Activated CD4-positive, alpha-beta T cell treated with anti-CD3 and anti-CD28 coated beads, Interleukin-2, amount 50 U/mL, for 4 hours (primary cell): ENCODE results near the gene SUPT20HL2.
"Not testable (repeated sequence)": the region's sequence is repeated elsewhere in the genome, so short reads cannot be mapped to it uniquely, and the experiment has no call there.

Source experiments
- DNase-seq, 2 experiments: peaks; one replicate each; pipeline ENCODE4 v3.0.0-alpha.2; 2020

SUPT20HL2 gene

GRCh38 chrX:24314019-24314635 lies at the start of gene SUPT20HL2:
TSS of gene SUPT20HL2 (minus strand) at chrX:24314069. CDS start at chrX:24313315, 754 bp downstream.
- DNase-seq, result no peak

- not testable (repeated sequence) for DNase-seq
These were observed 48.3 kb upstream of the SUPT20HL2 start for GRCh38 chrX:24362089-24362745.

GRCh38 chrX:24360272-24360671 lies 46.4 kb upstream of the SUPT20HL2 start, which contains the start of gene SUPT20HL1:
TSS of gene SUPT20HL1 (plus strand) at chrX:24360639. CDS start at chrX:24362761, 2,122 bp downstream.
- no peak for DNase-seq

GRCh38 chrX:24357106-24357505 lies 43.2 kb upstream of the SUPT20HL2 start:
- no peak for DNase-seq

GRCh38 chrX:24355095-24355494 lies 41.2 kb upstream of the SUPT20HL2 start:
- DNase-seq, result no peak

GRCh38 chrX:24350217-24350616 lies 36.3 kb upstream of the SUPT20HL2 start:
- DNase-seq, result no peak

GRCh38 chrX:24347881-24348280 lies 34.0 kb upstream of the SUPT20HL2 start:
- no peak for DNase-seq

GRCh38 chrX:24343719-24344118 lies 29.9 kb upstream of the SUPT20HL2 start:
- DNase-seq, result no peak

GRCh38 chrX:24341795-24342194 lies 27.9 kb upstream of the SUPT20HL2 start:
- no peak for DNase-seq

GRCh38 chrX:24340501-24340900 lies 26.6 kb upstream of the SUPT20HL2 start:
- DNase-seq, result no peak

GRCh38 chrX:24339911-24340310 lies 26.0 kb upstream of the SUPT20HL2 start:
- DNase-seq, result no peak

GRCh38 chrX:24335871-24336270 lies 22.0 kb upstream of the SUPT20HL2 start:
- DNase-seq, result no peak

GRCh38 chrX:24334461-24334860 lies 20.6 kb upstream of the SUPT20HL2 start:
- no peak for DNase-seq

- no peak for DNase-seq
These were observed 19.5 kb upstream of the SUPT20HL2 start for GRCh38 chrX:24333371-24333770.

GRCh38 chrX:24332878-24333277 lies 19.0 kb upstream of the SUPT20HL2 start:
- DNase-seq, result no peak

- no peak for DNase-seq
These were observed 11.4 kb upstream of the SUPT20HL2 start for GRCh38 chrX:24325231-24325630.

- DNase-seq, result no peak
These were observed 8.0 kb upstream of the SUPT20HL2 start for GRCh38 chrX:24321741-24322395.

- no peak for DNase-seq
These were observed 3.7 kb upstream of the SUPT20HL2 start for GRCh38 chrX:24317567-24317966.

- DNase-seq, result no peak
These were observed 2.2 kb upstream of the SUPT20HL2 start for GRCh38 chrX:24316111-24316510.

GRCh38 chrX:24312249-24312607 lies 1.6 kb downstream of the SUPT20HL2 start:
- DNase-seq, result not testable (repeated sequence)

GRCh38 chrX:24311507-24312248 lies 2.2 kb downstream of the SUPT20HL2 start:
- not testable (repeated sequence) for DNase-seq

GRCh38 chrX:24310916-24311315 lies 3.0 kb downstream of the SUPT20HL2 start:
- DNase-seq, result not testable (repeated sequence)
